GM18499 (cell line): ENCODE results near the gene YKT6.

Experiments
- ATAC-seq: cut with Tn5 transposase; IDR thresholded peaks from one replicate; pipeline ENCODE4 v1.9.1; 2021; ENCODE audit warnings: moderate number of reproducible peaks; ENCODE audit not compliant: insufficient read depth, unreplicated experiment

YKT6 gene

DNA sequence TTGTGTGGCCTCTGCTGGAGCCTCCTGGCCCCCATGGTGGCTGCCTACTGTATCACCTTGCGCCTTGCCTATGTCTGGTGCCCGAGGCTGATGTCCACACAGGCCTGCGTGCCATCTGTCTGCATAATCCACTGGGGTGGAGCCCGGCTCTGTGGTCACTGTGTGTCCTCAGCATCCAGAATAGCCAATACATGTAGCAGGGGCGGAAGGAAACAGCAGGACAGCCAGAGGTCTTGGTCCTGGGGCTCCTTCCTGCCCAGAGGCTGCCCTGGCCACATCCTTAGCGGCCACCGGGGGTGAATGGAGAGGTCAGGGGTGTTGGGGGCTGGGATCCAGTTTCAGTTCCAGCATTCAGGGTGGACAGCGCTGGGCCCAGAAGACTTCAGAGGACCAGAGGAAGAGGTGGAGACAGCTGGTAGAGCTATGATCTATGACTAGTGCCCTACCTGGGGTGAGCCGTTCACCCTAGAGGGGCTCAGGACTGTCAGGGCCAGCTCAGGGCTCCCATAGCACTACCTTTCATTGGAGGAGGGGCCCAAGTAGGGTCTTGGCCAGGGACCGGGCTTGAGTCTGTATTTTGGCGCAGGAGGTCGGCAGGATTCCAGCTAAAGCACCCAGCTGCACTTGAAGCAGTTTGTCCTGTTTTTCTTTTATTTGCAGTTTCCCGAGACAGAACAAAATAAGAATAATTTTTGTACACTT lies 15.9 kb downstream of the YKT6 start:
- no peak for ATAC-seq

DNA sequence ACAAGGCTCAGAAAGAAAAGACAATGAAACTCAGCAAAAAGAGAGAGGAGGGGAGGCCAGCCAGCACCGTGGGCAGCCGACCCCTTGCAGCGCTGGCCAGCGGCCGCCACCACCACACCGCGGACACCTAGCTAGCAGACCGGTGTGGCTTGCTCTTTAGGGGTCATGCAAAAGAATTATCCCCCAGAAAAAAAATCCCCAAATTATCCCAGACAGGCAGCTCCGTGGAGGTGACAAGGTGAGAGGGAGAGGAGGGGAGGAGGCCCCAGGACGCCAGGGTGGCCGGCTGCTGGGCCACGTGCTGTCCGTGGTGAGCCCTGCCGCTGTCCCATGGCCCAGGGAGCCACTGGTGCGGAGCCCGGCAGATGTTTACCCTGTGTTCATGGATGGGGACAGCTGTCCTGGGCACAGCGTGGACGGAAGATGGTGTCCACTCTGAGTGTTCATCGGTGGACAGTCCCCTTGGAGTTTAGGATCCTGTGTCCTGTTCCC lies 16.5 kb downstream of the YKT6 start:
- no peak for ATAC-seq

DNA sequence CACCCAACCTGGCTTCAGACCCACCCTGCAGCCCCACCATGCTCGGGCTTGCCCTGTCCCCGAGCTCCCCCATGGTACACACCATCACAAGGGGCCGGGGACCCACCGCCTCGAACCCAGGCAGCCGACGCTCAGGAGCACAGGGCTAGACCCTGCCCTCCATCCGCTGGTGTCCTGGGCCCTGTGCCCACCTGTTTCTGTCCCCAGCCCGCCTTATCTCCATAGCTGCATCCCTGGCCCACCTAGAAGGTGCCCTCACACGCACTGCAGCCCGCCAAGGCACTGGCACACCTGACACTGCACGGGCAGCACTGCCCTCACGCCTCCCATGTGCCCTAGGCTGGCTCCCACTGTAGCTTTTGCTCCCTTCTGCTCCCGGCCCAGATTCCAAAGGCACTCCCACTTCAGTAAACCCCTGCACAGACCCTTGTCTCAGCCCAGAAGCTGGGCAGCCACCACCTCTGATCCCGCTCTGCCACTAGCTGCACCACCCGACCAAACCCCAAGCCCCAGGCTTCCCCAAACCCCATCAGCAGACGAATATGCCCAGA lies 17.1 kb downstream of the YKT6 start:
- ATAC-seq: no peak

DNA sequence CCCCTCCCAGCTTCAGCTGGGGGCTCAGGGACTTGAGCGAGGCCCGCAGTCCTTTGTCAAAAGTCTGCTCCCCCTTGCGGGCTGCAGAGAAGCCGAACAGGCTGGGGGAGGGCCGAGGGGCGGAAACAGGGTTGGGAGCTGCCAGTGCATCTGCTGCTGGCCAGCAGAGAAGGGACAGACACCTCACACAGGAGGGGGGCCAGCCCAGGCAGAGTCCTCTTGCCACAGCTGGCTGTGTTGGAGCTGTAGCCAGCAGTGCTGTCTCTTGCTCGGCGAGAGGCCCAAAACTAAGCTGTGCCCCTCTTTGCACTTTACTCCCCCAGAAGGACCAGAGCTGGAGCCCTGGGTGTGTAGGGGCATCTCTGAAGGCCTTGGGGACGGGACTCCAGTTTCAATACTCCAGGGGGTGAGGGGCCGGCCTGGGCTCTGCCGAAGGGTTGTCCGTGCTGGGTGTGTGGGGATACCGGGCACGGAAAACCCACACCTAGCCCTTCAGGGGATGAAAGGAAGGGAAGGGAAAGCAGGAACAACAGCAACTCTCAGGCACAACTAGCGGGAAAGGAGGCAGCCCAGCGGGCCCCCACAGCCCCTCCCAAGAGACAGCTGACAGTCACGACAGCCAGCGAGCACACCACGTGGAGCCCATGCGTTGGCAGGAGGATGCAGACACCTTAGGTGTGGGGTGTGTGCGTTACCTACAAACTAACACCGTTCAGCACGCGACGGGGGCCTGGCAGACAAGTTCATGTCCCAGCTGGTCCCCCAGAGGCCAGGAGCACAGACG lies 17.8 kb downstream of the YKT6 start:
- ATAC-seq: no peak

DNA sequence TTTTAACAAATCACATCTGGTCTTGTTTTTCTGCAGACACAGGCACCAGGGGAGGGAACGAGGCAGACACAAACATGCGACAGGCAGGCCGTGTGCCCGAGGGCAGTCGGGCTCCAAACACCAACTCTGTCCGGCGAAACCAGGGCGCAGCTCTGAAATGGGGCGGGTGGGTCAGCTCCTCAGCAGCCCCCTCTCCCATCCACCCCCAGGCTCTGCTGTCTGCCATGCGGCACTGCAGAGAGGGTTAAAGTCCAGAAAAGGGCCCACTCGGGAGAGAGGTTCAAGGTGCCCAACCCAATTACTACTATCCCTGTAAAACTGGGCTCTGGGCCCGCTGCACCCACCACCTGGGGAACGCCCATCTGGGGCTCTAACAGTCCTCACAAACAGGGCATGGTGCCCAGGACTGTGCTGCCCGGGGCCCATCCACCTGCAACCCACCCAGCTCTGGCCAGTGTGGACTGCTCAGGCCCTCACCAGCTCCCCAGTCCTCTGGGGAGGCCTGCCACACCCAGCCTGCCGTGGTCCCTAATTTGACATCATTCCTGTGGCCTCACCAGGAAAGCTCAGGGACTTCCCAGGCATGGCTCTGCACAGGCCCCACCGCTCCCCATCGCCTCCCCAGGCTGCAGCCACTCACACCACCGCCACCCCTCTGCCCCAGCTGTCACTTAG lies 18.7 kb downstream of the YKT6 start:
- no peak for ATAC-seq

DNA sequence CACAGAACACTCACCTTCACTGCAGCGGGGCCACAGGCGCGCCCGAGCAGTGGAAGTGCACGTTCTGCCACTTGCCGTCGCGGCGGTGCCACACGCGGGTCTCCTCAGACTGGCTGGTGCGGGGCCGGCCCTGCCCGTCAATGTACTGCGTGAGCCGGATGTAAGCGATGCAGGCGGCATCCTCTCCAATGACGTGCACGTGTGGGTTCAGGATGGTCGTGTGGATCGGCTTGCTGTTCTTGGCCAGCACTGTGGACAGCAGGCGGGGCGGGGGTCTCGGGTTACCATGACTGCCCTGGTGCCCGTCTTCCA lies 19.2 kb downstream of the YKT6 start:
- no peak for ATAC-seq

DNA sequence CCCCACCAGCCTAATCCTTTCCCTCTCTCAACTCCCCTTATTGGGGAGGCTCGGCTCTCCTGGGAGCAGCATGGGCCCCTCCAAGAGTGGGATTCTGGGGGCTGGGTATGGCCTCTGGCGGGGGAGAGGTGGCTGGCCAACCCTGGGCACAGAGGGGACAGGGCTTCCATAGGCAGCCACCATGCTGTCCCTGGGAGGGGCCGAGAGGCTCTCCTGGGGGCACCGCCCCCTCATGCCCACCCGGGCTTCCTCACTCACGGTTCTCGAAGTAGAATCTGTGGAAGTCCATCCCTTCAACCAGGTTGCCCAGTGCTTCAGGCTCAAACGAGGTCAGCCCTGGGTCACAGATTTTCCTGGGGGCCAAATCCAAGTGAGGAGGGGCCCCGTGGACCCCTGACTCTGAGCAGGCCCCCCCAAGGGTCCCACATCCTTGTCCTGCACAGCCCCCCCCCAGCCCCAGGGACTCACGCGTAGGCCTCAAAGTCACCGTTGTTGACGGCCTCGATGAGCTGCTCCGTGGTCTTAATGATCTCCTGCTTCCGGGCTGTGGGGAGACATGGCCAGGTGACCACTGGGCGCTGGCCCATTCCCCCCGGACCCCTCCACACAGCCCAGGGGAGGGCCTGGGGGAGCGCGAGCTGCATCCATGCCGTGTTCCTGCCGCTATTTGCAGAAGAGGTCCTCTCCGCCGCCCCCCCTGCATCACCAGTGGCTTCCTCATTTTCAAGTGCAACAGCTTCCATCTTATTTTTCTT lies 19.8 kb downstream of the YKT6 start:
- no peak for ATAC-seq

DNA sequence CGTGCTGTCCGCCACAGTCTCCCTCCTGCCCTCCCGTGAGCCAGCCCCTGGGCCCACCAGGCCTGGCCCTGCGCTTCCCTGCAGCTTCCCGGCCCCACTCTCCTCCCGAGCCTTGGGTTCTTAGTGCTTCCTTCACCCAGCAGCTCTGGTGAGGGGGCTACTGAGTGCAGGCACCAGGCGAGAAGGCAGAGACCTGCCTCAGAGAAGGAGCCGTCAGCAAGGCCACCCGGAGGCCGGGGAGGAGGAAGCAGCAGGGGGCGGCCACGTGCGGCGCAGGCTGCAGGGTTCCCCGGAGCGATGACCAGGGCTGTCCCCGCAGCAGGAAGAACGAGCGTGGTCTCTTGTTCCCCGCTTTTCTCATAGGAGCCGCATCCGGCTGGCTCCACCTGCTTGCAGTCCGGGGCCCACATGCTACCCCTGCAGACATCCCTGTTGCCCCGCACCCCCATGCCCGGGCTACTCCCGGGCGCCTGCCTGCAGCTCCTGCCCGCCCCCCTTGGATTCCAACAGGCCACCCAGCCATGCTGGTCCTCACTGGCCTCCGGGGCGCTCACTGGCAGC lies 20.5 kb downstream of the YKT6 start:
- ATAC-seq: no peak

DNA sequence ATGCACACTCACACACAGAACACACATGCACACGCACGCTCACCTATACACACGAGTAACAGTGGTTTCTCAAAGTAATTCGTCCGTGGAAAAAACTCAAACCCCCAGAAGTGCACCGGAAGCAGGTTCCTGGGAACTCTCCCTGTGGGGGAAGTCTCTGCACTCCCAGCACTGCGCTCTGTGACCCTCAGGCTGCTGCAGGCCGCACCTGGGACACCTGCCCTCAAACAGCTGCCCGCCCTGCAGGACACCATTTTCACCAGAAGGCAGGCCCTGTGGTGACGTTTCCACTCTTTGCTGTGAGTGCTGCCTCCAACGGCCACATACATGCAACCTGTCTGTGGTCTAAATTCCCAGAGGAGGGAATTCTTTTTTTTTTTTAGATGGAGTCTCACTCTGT lies 21.3 kb downstream of the YKT6 start:
- no peak for ATAC-seq

DNA sequence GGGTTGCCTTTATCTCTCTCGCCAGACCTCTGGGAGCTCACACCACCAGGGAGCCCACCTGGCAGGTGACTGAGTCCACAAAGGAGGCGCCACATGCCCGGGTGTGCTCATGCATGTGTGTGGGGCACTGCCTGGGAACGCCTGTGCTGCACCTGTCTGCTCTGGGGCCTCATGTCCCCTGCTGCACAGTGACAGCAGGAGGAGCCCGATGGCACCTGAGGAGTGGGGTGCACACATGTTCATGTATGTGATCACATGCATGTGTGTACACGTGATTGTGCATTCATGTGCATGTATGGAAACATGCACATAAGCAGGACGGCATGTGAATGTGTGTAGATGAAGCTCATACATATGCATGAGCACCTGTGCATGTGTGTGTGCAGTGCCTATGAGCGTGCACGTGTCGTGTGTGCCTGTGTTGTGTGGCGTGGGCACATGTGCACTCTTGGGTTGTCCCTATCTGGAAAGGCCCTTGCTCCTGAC lies 22.0 kb downstream of the YKT6 start:
- no peak for ATAC-seq

DNA sequence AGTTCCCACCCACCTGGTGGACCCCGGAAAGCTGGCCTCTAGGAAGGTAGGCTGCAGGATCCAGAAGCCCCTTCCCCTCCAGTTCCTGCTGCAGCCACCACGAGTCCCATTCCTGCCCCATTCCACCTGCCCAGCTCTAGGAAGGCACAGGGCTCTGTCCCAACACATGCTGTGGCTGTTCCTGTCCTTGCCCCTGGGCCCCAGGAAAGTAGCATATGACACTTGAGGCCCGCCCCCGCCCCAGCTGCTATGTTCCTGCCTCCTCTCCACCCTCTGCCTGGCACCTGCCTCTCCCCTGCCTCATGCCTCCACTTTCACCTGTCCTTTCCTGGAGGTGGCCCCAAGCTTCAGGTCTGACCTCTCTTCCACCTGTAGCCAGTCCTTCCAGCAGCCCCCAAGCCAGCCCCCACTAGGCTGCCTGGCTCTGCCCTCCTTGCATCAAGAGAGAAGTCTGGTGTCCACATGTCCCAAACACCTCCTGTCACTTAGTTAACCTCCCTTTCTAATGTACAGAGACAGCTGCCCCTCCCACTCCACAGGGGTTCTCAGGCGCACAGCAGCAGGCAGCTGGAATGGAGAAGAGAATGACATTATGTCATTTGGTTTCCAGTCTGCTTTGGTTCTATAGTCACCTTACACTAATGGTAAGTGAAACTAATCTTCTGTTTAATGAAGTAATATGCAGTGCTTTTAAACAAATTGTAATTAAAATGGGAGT lies 22.7 kb downstream of the YKT6 start:
- no peak for ATAC-seq

DNA sequence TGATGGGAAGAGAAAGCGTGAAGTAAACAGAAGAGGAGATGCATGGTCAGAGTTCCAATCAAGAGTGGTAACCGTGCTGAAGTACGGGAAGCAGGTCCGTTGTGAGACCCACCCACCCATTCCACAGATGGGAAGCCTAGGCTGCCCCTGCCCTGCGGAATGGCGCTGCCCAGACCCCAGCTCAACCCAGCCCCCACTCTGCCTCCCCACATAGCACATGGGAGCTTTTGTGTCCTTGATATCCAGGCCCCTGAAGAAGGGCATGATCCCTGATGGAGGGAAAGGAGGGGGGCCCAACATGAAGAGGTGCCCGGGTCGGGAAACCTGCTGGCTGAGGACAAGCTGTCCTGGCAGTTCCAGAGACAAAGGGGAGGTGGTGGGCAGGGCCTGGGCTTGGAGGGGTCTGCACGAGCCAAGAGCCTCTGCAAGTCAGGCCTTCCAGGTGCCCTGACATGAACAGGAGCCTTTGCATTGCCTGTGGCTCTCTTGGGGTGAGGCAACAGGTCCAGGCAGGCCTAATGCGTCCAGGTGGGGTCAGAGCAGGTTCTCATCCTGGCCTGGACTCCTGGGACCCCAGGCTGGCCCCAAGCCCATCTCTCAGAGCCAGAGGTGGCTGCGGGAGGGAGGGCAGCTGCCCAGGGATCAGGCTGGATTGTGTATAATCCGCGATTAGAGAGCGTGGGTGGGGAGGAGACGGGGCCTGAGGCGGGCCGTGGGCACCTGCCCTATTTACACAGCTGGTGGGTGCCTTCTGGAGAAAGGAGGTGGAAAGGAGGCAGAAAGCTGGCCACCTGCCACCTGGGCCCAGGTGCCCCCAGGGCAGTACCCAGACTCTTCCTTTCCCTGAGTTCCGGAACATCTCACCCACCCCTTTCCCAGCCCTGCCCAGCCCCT lies 23.5 kb downstream of the YKT6 start:
- ATAC-seq: no peak

DNA sequence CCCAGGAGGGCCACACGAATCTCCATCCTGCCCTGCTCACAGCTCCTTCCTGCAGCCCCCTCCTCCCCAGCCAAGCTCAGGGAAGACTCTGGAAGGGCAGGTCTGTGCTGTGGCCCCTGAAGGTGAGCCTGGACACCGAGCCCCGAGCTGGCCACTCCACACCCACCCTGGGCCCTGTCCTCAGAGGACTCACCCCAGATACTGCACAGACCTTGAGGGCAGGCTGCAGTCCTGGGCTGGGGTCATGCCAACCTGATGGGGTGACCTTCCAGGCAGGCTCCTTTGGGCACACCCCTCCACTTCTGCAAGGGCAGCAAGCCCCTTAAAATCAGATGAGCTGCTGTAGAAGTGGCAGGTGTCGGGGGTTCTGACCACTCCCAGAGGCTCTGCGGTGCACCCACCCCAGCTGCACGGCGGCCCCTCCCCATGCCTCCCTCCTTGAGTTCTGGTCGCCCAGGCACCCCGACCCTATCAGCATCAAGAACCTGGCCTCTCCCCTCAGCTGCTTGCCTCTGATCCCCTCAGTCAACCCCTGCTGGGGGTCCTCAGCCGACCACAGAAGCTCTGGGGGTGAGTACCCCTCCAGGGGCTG lies 24.3 kb downstream of the YKT6 start:
- no peak for ATAC-seq

DNA sequence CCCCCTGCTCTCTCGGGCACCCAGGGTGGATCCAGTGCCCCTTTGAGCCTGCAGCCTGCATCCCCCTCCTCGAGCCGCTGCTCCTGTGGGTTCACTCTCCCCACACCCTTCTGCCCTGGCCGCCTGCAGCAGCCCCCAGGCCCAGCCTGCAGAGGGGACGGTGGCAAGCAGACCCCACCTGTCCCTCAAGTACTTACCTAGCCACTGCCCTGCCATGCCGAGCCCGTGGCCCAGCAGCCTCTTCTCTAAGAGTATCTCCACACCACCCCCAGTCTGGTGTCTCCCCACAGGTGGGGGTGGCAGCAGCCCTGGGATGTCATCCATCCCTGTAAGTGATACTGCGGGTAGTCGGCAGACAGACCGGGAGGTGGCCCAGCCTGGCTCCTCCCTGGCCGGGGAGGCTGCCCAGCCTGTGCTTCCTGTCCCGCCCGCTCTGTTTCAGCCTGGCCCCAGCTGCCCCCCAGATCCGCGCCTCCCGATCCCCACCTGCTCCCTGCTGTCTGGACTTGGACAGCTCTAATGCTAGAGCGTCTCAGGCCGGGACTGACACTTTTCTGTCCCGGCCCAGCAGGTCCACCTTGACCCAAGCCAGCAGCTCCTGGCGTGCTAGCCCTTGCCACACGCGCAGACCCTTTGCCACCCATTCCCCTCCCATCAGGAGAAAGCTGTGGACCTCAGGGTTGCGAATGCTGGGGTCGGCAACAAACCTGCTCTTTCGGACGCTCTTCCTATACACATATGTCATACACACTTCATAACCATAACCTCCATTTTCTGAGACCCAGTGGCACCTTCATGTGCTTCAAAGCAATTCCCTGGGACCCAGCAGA lies 25.0 kb downstream of the YKT6 start:
- ATAC-seq: no peak

DNA sequence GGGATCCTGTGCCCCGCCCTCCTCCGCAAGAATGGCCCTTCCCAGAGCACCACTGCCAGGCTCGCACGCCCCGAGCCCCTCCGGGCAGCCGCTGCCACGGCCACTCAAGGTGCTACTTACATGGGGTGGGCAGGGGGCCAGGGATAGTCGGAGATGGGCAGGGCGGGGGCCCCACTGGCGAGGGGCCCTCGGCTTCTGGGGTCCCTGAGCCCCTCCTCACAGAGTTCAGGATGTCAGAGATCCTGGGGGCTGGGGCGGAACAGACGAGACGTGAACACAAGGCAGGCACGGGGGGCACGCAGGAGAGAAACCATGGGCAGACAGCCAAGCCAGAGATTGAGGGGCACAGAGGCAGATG lies 25.6 kb downstream of the YKT6 start:
- no peak for ATAC-seq

DNA sequence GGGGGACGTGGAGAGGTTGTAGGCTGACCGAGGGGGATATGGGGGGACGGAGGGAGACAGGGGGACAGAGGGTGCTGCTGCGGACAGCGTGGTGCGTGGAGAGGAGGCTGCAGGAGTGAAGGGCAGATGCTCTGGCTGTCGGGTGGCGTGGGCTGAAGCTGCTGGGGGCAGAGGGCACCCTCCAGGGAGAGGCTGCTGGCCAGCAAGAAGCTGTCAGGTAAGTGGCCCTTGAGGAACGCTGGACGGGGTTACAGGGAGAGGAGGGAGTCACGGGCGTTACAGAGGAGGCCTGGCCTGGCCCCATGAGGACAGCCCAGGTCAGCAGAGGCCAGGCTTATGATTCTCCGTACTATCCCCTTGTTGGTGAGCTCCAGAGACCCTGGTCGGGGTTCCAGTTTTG lies 27.1 kb downstream of the YKT6 start:
- no peak for ATAC-seq
